SK-N-SH (cell line): ENCODE data around the gene CYFIP2. TPM values are rescaled to one million over a fixed set of nuclear protein-coding genes. Genes with fewer than 3 reads are reported as not detected.
"Not testable (repeated sequence)": the region's sequence is repeated elsewhere in the genome, so short reads cannot be mapped to it uniquely, and the experiment has no call there.

Experiments used
- CTCF ChIA-PET: fragments of 300-600, 350-600 bp; formaldehyde crosslinking; extraction: SDS; loops from one replicate; lab custom pipeline; 2021; lab: Yijun Ruan, JAX
- POLR2A ChIA-PET: fragments of 350-600 bp; sonication (Branson Sonifier 250); formaldehyde crosslinking; extraction: SDS; loops from one replicate; lab custom pipeline; 2020; ENCODE audit warnings: antibody characterized with exemption, inconsistent platforms; lab: Yijun Ruan, JAX
- DNase-seq: peaks from one replicate; pipeline ENCODE4 v3.0.0; 2012
- H2AFZ ChIP-seq: fragments of 200-600 bp; sonication (generic); 2 replicates; pipeline ENCODE4 v1.8.1; 2016; ENCODE audit warnings: antibody characterized with exemption, mild to moderate bottlenecking, low read depth
- H3F3A ChIP-seq: fragments of 200-600 bp; sonication (generic); replicated peaks from 2 replicates; pipeline ENCODE3; 2016; ENCODE audit warnings: antibody characterized with exemption, mild to moderate bottlenecking; ENCODE audit not compliant: insufficient read depth
- H3K27ac ChIP-seq, 2 experiments: fragments of 200-500 bp in 1 of 2; fragments of 200-600 bp in 1 of 2; sonication (Bioruptor generic) in 1 of 2; sonication (generic), shearing (Covaris generic) in 1 of 2; 2 replicates each; pipeline versions ENCODE4 v1.5.1 to v1.6.1; 2014 to 2016; ENCODE audit warnings: low read depth in 2 of 2, inconsistent platforms in 1 of 2, low read length in 1 of 2, mild to moderate bottlenecking in 1 of 2, mixed read lengths in 1 of 2
- H3K27me3 ChIP-seq: fragments of 200-600 bp; sonication (generic), shearing (Covaris generic); 2 replicates; pipeline ENCODE4 v1.6.1; 2016; ENCODE audit warnings: mixed run types; ENCODE audit not compliant: insufficient read depth
- H3K36me3 ChIP-seq, 2 experiments: fragments of 200-500 bp in 1 of 2; fragments of 200-600 bp in 1 of 2; sonication (Bioruptor generic) in 1 of 2; sonication (generic) in 1 of 2; replicated peaks in 1 of 2; 2 replicates each; pipeline versions ENCODE3 to v1.5.1; 2014 to 2016; ENCODE audit warnings: low read length in 1 of 2, mild to moderate bottlenecking in 1 of 2; ENCODE audit not compliant: insufficient read depth in 2 of 2, control insufficient read depth in 1 of 2
- H3K4me1 ChIP-seq, 2 experiments: fragments of 200-500 bp in 1 of 2; fragments of 200-600 bp in 1 of 2; sonication (Bioruptor generic) in 1 of 2; sonication (generic), shearing (Covaris generic) in 1 of 2; 2 replicates each; pipeline versions ENCODE4 v1.5.1 to v1.6.1; 2014 to 2016; ENCODE audit warnings: low read depth in 1 of 2, low read length in 1 of 2, mixed run types in 1 of 2; ENCODE audit not compliant: insufficient read depth in 2 of 2, control insufficient read depth in 1 of 2
- H3K4me2 ChIP-seq: fragments of 200-600 bp; sonication (generic), shearing (Covaris generic); 2 replicates; pipeline ENCODE4 v1.6.1; 2017; ENCODE audit warnings: mixed run types
- H3K4me3 ChIP-seq, 2 experiments: fragments of 200-500 bp in 1 of 2; fragments of 200-600 bp in 1 of 2; sonication (Bioruptor generic) in 1 of 2; sonication (generic), shearing (Covaris generic) in 1 of 2; 2 replicates each; pipeline versions ENCODE4 v1.5.1 to v1.8.1; 2014 to 2016; ENCODE audit warnings: low read depth in 2 of 2, inconsistent platforms in 1 of 2, low read length in 1 of 2, mild to moderate bottlenecking in 1 of 2, mixed read lengths in 1 of 2, moderate library complexity in 1 of 2
- H3K79me2 ChIP-seq: fragments of 200-600 bp; sonication (generic); 2 replicates; pipeline ENCODE4 v1.8.1; 2017; ENCODE audit warnings: mild to moderate bottlenecking; ENCODE audit not compliant: insufficient read depth
- H3K9ac ChIP-seq: fragments of 200-600 bp; sonication (generic); 2 replicates; pipeline ENCODE4 v1.6.1; 2017; ENCODE audit warnings: mixed run types
- H3K9me2 ChIP-seq: fragments of 200-600 bp; sonication (generic); 2 replicates; pipeline ENCODE4 v1.6.1; 2017; ENCODE audit warnings: mixed run types
- H3K9me3 ChIP-seq: fragments of 200-600 bp; sonication (generic); 2 replicates; pipeline ENCODE4 v1.6.1; 2017; ENCODE audit warnings: mixed run types, mild to moderate bottlenecking, moderate library complexity
- H4K20me1 ChIP-seq: fragments of 200-600 bp; sonication (generic); 2 replicates; pipeline ENCODE4 v1.6.1; 2017; ENCODE audit warnings: mild to moderate bottlenecking, mixed run types; ENCODE audit not compliant: insufficient read depth
- EP300 ChIP-seq, 2 experiments: IDR thresholded peaks; 2 replicates each; pipeline versions ENCODE4 v1.4.0 to v1.6.1; 2012; ENCODE audit warnings: borderline replicate concordance in 1 of 2, low read depth in 1 of 2, low read length in 1 of 2
- MXI1 ChIP-seq: IDR thresholded peaks from 2 replicates; pipeline ENCODE4 v1.6.1; 2012; ENCODE audit warnings: mild to moderate bottlenecking, low read depth, low read length, improper control_type of control experiment
- NRF1 ChIP-seq: IDR thresholded peaks from 2 replicates; pipeline ENCODE4 v1.6.1; 2012; ENCODE audit warnings: low read depth, mild to moderate bottlenecking, low read length
- POLR2AphosphoS5 ChIP-seq: IDR thresholded peaks from 2 replicates; pipeline ENCODE4 v1.6.1; 2012; ENCODE audit warnings: low read depth, low read length
- RAD21 ChIP-seq: IDR thresholded peaks from 2 replicates; pipeline ENCODE4 v1.6.1; 2012; ENCODE audit warnings: mild to moderate bottlenecking, low read length
- RCOR1 ChIP-seq: fragments of 150-350 bp; IDR thresholded peaks from 2 replicates; pipeline ENCODE4 v1.6.1; 2017; ENCODE audit warnings: antibody characterized with exemption, low read length
- SMC3 ChIP-seq: IDR thresholded peaks from 2 replicates; pipeline ENCODE4 v1.6.1; 2012; ENCODE audit warnings: low read depth, low read length, improper control_type of control experiment
- WGBS: methylation state at CpG from one replicate; pipeline ENCODE4 v1.1.6; 2017; ENCODE audit warnings: low lambda C conversion rate; 5-methylcytosine and 5-hydroxymethylcytosine counted together
- polyA plus RNA-seq, 3 experiments: library from polyadenylated mRNA; depleted of rRNA; stranded (reverse); fragments of >200 nt; gene quantifications; 2 replicates each; pipeline ENCODE4 v1.2.3, GENCODE V29; 2012
- TF ChIP-seq, protein P1 (sequence below): IDR thresholded peaks from 2 replicates; pipeline ENCODE4; 2012
- TF ChIP-seq, protein P2 (sequence below): fragments of 200-600 bp; sonication (generic); IDR thresholded peaks from 2 replicates; pipeline ENCODE4 v1.6.1; 2017; ENCODE audit warnings: antibody characterized with exemption, mild to moderate bottlenecking, moderate library complexity

Gene CYFIP2
- polyA plus RNA-seq, 1 of the 3 experiments (the other 2 are of a cell fraction) = 20.1 TPM

- TF ChIP-seq MXI1 (no peak), POLR2AphosphoS5 (no peak), RCOR1 (no peak)
- TF ChIP-seq, protein P1, sequence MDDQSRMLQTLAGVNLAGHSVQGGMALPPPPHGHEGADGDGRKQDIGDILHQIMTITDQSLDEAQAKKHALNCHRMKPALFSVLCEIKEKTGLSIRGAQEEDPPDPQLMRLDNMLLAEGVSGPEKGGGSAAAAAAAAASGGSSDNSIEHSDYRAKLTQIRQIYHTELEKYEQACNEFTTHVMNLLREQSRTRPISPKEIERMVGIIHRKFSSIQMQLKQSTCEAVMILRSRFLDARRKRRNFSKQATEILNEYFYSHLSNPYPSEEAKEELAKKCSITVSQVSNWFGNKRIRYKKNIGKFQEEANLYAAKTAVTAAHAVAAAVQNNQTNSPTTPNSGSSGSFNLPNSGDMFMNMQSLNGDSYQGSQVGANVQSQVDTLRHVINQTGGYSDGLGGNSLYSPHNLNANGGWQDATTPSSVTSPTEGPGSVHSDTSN = no peak
Measured at GRCh38 chr5:157415838-157416237, 149.9 kb downstream of the CYFIP2 start (continued).

GRCh38 chr5:157419521-157419920, 153.6 kb downstream of the CYFIP2 start:
- H4K20me1 ChIP-seq, H3K36me3 ChIP-seq, H3K9me2 ChIP-seq, H3K9me3 ChIP-seq, H3F3A ChIP-seq, H3K9ac ChIP-seq, H3K79me2 ChIP-seq, H3K4me3 ChIP-seq, CTCF ChIA-PET, POLR2A ChIA-PET, H2AFZ ChIP-seq, H3K4me2 ChIP-seq, DNase-seq, H3K27ac ChIP-seq, H3K27me3 ChIP-seq, H3K4me1 ChIP-seq: not testable (repeated sequence)
- WGBS = 90% methylated on average over 6 of the region's 30 CpGs

DNA sequence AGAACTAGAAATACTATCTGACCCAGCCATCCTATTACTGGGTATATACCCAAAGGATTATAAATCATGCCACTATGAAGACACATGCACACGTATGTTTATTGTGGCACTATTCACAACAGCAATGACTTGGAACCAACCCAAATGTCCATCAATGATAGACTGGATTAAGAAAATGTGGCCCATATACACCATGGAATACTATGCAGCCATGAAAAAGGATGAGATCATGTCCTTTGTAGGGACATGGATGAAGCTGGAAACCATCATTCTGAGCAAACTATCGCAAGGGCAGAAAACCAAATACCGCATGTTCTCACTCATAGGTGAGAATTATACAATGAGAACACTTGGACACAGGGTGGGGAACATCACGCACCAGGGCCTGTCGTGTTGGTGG, 164.0 kb downstream of the CYFIP2 start:
- POLR2A ChIA-PET, DNase-seq, H3K9ac ChIP-seq, H3K27me3 ChIP-seq, H4K20me1 ChIP-seq, H3K27ac ChIP-seq, H3K36me3 ChIP-seq, H3K4me3 ChIP-seq, H3K79me2 ChIP-seq, H3K4me1 ChIP-seq, H3K9me2 ChIP-seq, H3K9me3 ChIP-seq, H2AFZ ChIP-seq, H3F3A ChIP-seq, H3K4me2 ChIP-seq: not testable (repeated sequence)
- CTCF ChIA-PET = interaction anchor here (1.0 to 5.1 kb wide), 2 partner anchors 19 to 46 kb away, joined by 3 to 54 read pairs; no protein-coding TSS in a partner anchor
- 87% methylated on average over 5 of the region's 5 CpGs for WGBS

DNA sequence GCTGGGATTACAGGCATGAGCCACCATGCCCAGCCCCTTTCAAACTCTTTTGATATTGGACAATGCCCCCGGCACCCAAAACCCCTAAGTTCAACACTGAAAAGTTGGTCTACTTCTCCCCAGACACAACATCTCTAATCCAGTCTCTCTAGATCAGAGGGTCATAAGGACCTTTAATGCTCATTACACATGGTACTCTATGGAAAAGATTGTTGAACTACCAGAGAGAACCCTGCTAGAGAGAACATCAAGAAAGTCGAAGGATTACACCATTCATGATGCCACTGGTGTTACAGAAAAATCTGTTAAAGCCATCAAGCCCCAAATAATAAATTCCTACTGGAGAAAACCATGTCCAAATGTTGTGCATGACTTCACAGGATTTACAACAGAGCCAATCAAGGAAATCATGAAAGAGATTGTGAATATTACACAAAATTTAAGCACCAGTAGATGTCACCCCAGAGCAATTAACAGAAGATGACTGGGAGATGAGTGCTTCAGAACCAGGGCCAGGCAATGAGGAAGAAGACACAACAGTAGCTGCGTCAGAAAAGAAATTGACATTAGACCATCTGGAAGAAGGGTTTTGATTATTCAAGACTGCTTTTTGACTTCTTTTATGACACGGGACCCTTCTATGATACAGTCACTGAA, 165.7 kb downstream of the CYFIP2 start:
- DNase-seq = no peak
- H3F3A ChIP-seq = no peaks in the 10 kb centered on the region
- WGBS = 53% methylated on average over 4 of the region's 4 CpGs
- POLR2A ChIA-PET = no interaction called here
- H4K20me1 ChIP-seq = no peaks in the 10 kb centered on the region
- TF ChIP-seq SMC3 (peak; percentile 71), NRF1 (no peak), EP300 (IDR thresholded peaks at IDR 0.05; ENCODE audit: borderline replicate concordance in 1 of 2, low read depth in 1 of 2, low read length in 1 of 2) (no peak), RAD21 (peak; percentile 78)
- TF ChIP-seq, protein P2, sequence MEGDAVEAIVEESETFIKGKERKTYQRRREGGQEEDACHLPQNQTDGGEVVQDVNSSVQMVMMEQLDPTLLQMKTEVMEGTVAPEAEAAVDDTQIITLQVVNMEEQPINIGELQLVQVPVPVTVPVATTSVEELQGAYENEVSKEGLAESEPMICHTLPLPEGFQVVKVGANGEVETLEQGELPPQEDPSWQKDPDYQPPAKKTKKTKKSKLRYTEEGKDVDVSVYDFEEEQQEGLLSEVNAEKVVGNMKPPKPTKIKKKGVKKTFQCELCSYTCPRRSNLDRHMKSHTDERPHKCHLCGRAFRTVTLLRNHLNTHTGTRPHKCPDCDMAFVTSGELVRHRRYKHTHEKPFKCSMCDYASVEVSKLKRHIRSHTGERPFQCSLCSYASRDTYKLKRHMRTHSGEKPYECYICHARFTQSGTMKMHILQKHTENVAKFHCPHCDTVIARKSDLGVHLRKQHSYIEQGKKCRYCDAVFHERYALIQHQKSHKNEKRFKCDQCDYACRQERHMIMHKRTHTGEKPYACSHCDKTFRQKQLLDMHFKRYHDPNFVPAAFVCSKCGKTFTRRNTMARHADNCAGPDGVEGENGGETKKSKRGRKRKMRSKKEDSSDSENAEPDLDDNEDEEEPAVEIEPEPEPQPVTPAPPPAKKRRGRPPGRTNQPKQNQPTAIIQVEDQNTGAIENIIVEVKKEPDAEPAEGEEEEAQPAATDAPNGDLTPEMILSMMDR = peak; percentile 62
- no peak overlapping the region; a peak in 1 of 4 replicates for H3K4me3 ChIP-seq
- no peak overlapping the region for H3K27ac ChIP-seq
- 0 out of 2 replicates have a peak overlapping the region, but pooled peaks have one; percentile 4 for H2AFZ ChIP-seq
- H3K4me1 ChIP-seq = no peaks in the 10 kb centered on the region
- no peaks in the 10 kb centered on the region for H3K9me2 ChIP-seq
- no peak overlapping the region for H3K4me2 ChIP-seq
- no peaks in the 10 kb centered on the region for H3K27me3 ChIP-seq
- no peaks in the 10 kb centered on the region for H3K9me3 ChIP-seq
- H3K9ac ChIP-seq = no peak overlapping the region
- CTCF ChIA-PET = interaction anchor here (0.6 to 5.1 kb wide), 26 partner anchors 11 to 287 kb away, joined by 3 to 54 read pairs (median 5); partner anchors contain the start of gene NIPAL4
- no peaks in the 10 kb centered on the region for H3K79me2 ChIP-seq
- H3K36me3 ChIP-seq = no peaks in the 10 kb centered on the region
